Brain microvascular endothelial cell (primary cell): ENCODE data around the gene TMEM119.

Experiments used
- DNase-seq: peaks from one replicate; pipeline ENCODE4 v3.0.0-alpha.2; 2020
- H3K27ac ChIP-seq: fragments of 250-450 bp; sonication (Bioruptor Pico); 2 replicates; pipeline ENCODE4 v1.5.1; 2020; ENCODE audit warnings: mild to moderate bottlenecking, moderate library complexity
- H3K27me3 ChIP-seq: fragments of 250-450 bp; sonication (Bioruptor Pico); replicated peaks from 2 replicates; pipeline ENCODE4 v1.5.1; 2020; ENCODE audit warnings: mild to moderate bottlenecking
- H3K36me3 ChIP-seq: fragments of 250-450 bp; sonication (Bioruptor Pico); replicated peaks from 2 replicates; pipeline ENCODE4 v1.5.1; 2020; ENCODE audit warnings: mild to moderate bottlenecking
- H3K4me3 ChIP-seq: 2 replicates; pipeline ENCODE4 v1.5.1; 2011; ENCODE audit warnings: low read depth, mild to moderate bottlenecking, control low read depth, low read length, moderate library complexity
- in situ Hi-C: cut with HindIII; loops from 2 replicates; pipeline ENCODE4 v1.10.0; 2017; ENCODE audit warnings: low sequenced_read_pairs, low pct_ligation_motif_present
- TF ChIP-seq, protein P1 (sequence below): IDR thresholded peaks from 2 replicates; pipeline ENCODE4 v1.5.1; 2011; ENCODE audit warnings: low read depth, mild to moderate bottlenecking, moderate library complexity, low read length, control low read depth, inconsistent platforms; ENCODE audit errors: missing control alignments

The TMEM119 gene

GRCh38 chr12:108629151-108629550 lies 31.3 kb upstream of the TMEM119 start:
- in situ Hi-C loops: no loop called here
- Histone ChIP-seq H3K36me3 (no peaks in the 10 kb centered on the region), H3K4me3 (no peak overlapping the region), H3K27ac (peak overlapping the region; percentile 17), H3K27me3 (no peaks in the 10 kb centered on the region)
- TF ChIP-seq, protein P1, sequence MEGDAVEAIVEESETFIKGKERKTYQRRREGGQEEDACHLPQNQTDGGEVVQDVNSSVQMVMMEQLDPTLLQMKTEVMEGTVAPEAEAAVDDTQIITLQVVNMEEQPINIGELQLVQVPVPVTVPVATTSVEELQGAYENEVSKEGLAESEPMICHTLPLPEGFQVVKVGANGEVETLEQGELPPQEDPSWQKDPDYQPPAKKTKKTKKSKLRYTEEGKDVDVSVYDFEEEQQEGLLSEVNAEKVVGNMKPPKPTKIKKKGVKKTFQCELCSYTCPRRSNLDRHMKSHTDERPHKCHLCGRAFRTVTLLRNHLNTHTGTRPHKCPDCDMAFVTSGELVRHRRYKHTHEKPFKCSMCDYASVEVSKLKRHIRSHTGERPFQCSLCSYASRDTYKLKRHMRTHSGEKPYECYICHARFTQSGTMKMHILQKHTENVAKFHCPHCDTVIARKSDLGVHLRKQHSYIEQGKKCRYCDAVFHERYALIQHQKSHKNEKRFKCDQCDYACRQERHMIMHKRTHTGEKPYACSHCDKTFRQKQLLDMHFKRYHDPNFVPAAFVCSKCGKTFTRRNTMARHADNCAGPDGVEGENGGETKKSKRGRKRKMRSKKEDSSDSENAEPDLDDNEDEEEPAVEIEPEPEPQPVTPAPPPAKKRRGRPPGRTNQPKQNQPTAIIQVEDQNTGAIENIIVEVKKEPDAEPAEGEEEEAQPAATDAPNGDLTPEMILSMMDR: no peak
- no peak for DNase-seq

- in situ Hi-C loops: no loop called here
- H3K36me3 ChIP-seq: no peaks in the 10 kb centered on the region
- H3K27ac ChIP-seq: no peak overlapping the region
- no peaks in the 10 kb centered on the region for H3K27me3 ChIP-seq
- H3K4me3 ChIP-seq: no peak overlapping the region
- DNase-seq: no peak
- TF ChIP-seq, protein P1: no peak
Observed at GRCh38 chr12:108627134-108627920, 29.4 kb upstream of the TMEM119 start.

DNA sequence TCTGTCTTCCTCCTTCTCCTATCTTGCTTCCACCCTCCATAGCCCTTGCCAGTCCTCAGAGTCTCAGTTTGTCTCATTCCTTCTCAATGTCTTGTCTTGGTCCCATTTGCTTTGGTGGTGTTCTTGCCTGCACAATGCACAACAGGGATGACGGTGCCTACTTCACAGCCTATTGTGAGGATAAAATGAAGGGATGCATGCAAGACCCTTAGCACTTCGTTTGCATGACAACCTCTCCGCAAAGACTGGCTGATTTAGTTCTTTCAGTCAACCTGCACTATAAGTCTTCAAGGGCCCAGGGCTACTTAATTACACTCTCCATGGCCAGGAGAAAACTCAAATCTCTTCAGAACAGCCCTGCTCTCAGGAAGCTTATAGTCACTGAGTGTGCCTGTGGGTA lies 27.3 kb upstream of the TMEM119 start:
- Histone ChIP-seq H3K27me3 (no peaks in the 10 kb centered on the region), H3K27ac (no peak overlapping the region), H3K36me3 (no peaks in the 10 kb centered on the region), H3K4me3 (no peak overlapping the region)
- in situ Hi-C loops: no loop called here
- TF ChIP-seq, protein P1: no peak
- no peak for DNase-seq

DNA sequence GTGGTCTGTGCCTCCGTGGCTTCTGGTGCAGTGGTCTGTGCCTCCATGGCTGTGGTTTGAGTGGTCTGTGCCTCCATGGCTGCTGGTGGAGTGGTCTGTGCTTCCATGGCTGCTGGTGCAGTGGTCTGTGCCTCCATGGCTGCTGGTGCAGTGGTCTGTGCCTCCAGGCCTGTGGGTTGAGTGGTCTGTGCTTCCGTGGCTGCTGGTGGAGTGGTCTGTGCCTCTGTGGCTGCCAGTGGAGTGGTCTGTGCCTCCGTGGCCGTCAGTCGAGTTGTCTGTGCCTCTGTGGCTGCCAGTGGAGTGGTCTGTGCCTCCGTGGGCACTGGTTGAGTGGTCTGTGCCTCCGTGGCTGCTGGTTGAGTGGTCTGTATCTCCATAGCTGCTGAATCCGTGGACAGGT lies 25.7 kb upstream of the TMEM119 start:
- in situ Hi-C loops: no loop called here
- Histone ChIP-seq H3K36me3 (no peaks in the 10 kb centered on the region), H3K27me3 (no peaks in the 10 kb centered on the region), H3K4me3 (no peak overlapping the region), H3K27ac (no peak overlapping the region)
- TF ChIP-seq, protein P1: no peak
- no peak for DNase-seq

DNA sequence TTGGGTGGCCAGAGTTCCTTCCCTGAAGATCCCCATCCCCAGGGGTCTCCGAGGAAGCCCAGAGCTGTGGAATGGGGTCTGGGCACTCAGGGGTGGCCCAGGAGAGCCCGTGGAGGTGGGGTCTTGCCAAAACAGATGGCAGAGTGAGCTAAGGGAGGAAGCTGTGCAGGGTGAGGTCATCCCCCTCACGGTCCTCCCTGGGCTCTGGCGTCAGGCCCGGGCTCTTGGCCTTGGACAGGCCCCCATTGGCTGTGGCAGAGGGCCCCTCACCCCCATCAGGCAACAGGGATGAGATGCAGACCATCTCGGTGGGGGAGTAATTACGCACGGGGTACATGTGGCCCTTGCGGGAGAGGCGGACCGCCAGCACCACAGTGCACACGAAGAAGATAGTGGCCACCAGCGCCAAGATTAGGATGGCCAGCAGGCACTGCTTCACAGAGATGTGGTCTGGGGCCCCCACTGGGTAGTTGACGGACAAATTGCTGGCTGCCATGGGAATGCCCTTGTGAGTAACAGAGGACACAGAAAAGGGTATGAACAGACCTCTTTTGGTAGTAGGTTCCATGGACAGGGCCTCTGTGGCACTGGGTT lies 25.1 kb upstream of the TMEM119 start:
- no peaks in the 10 kb centered on the region for H3K36me3 ChIP-seq
- H3K27me3 ChIP-seq: no peaks in the 10 kb centered on the region
- in situ Hi-C loops: no loop called here
- TF ChIP-seq, protein P1: no peak
- DNase-seq: no peak
- H3K4me3 ChIP-seq: no peak overlapping the region
- H3K27ac ChIP-seq: peak overlapping the region; percentile 24

- no peak overlapping the region for H3K4me3 ChIP-seq
- no peaks in the 10 kb centered on the region for H3K27me3 ChIP-seq
- DNase-seq: peak; percentile 70
- peak overlapping the region; percentile 24 for H3K27ac ChIP-seq
- in situ Hi-C loops: no loop called here
- TF ChIP-seq, protein P1: no peak
- no peaks in the 10 kb centered on the region for H3K36me3 ChIP-seq
Observed at GRCh38 chr12:108622421-108622820, 24.5 kb upstream of the TMEM119 start.
